NCI-H1048 (cell line): Measurements from ENCODE around the gene PEDS1.
A peak's percentile ranks its signal among the peaks of the same experiment; 100 is the strongest.
"Not testable (repeated sequence)": the region's sequence is repeated elsewhere in the genome, so short reads cannot be mapped to it uniquely, and the experiment has no call there.

ENCODE experiments used
- DNase-seq: peaks from one replicate; lab custom pipeline; 2025; lab: John Stamatoyannopoulos, UW

The PEDS1 gene

GRCh38 chr20:50190251-50191064 is 36.9 kb upstream of the PEDS1 start, which contains the start of gene CEBPB:
Gene CEBPB, plus strand, starts transcription at chr20:50190830. Its CDS starts 204 bp downstream, at chr20:50191034.
- peak; percentile 66 for DNase-seq

GRCh38 chr20:50189681-50190250 is 36.2 kb upstream of the PEDS1 start:
- DNase-seq: no peak

GRCh38 chr20:50188879-50189680 is 35.6 kb upstream of the PEDS1 start:
- DNase-seq: no peak

GRCh38 chr20:50188287-50188688 is 34.8 kb upstream of the PEDS1 start:
- no peak for DNase-seq

GRCh38 chr20:50187403-50188051 is 34.0 kb upstream of the PEDS1 start:
- no peak for DNase-seq

GRCh38 chr20:50186987-50187402 is 33.5 kb upstream of the PEDS1 start:
- DNase-seq: no peak

DNA sequence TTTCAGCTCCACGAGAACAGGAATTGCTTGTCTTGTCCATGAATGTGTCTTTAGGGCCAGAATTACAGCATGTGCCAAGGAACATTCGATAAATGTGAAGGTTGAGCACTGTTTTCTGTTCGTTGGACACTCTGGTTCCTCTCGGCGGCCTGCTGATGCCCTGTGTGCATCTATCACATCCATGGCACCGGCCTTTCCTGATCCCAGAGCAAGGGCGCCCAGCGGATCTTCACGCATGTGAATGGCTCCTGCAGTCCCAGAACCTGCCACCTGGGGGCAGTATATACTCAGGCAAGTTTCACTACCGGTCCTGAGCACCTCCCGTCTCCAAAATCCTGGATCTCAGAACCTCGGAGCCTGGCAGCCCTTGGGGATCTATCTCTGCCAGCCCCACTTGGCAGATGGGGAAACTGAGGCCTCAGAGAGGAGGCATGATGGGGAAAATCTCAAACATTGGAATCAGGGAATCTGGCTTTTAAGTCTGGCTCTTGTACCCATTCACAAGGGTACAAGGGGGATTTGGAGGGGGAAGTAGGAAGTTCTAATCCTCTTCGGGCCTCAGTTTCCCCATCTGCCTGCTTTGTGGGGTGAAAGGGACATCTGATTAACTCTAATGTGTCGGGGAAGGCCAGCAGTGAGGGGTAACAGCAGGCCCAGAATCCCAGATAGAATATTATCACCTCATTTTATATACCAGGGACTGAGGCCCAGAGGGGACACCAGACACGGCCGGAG is 32.8 kb upstream of the PEDS1 start:
- DNase-seq: peak; percentile 69

- no peak for DNase-seq
These were observed 31.9 kb upstream of the PEDS1 start for GRCh38 chr20:50185426-50185825.

- no peak for DNase-seq
These were observed 28.8 kb upstream of the PEDS1 start for GRCh38 chr20:50182346-50182745.

DNA sequence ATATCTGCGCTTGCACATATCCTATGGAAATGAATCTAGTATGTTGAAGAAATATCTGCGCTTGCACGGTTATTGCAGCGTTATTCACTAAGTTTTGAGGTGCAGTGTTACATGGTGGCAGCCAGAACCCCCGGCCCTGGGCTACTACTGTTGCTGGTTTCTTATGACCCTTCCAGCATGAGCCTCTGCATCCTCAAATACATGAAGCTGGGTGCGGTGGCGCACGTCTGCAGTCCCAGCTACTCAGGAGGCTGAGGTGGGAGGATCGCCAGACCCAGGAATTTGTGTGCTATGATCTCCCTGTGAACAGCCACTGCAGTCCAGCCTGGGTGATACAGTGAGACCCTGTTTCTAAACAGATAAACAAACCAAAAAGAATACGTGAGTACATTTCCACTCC is 27.8 kb upstream of the PEDS1 start:
- DNase-seq: no peak

- DNase-seq: not testable (repeated sequence)
These were observed 25.1 kb upstream of the PEDS1 start for GRCh38 chr20:50178672-50179071.

- DNase-seq: no peak
These were observed 22.7 kb upstream of the PEDS1 start for GRCh38 chr20:50175938-50176933.

DNA sequence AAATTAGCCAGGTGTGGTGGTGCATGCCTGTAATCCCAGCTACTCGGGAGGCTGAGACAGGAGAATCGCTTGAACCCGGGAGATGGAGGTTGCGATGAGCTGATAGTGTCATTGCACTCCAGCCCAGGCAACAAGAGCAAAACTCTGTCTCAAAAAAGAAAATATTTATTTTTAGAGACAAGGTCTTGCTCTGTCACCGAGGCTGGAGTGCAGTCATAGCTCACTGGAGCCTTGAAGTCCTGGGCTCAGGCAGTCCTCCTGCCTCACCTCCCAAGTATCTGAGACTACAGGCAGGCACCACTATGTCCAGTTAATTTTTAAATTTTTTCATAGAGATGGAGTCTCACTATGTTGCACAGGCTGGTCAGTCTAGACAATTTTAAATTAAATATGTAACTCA is 20.9 kb upstream of the PEDS1 start:
- DNase-seq: no peak

GRCh38 chr20:50172347-50173013 is 19.0 kb upstream of the PEDS1 start:
- DNase-seq: no peak

GRCh38 chr20:50170549-50171220 is 17.2 kb upstream of the PEDS1 start:
- DNase-seq: no peak

- DNase-seq: no peak
These were observed 15.9 kb upstream of the PEDS1 start for GRCh38 chr20:50169329-50169823.

DNA sequence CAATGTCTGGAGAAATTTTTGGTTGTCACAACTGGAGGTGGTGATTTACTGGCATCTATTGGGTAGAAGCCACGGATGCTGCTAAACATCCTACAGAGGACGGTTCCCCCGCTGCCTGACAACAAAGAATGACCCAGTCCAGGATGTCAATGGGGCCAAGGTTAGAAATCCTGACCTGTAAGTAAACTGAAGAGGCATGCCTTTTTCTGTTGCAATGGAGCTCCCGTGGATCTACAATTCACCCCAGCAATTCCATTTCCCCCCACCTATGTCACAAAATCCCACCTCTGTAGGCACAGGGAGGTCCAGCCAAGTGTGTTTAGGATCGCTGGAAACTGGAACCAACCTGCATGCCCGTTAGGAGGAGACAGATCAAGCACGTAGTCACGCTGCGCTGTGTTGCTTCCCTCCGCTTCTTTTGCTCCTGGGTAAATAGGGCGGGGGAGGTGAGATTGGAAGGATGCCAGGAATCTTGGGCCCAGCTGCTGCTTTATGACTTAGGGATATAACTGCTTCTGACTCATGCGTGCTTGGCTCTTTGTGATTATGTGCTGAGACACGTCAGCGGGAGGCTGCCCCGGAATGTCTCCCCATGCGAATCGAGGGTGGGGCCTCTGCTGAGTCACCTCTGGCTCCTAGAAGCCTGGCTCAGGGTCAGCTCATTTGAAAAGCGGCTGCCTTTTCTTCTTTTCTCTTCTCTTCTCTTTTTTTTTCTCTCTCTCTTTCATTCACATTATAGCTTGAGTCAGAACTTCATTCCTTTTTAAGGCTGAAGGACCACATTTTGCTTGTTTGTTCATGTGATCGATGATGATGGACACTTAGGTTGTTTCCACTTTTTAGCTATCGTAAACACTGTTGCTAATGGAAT is 12.4 kb upstream of the PEDS1 start:
- peak; percentile 87 for DNase-seq
